Measurements from ENCODE around the gene SLAMF9. TPM values are rescaled to one million over a fixed set of nuclear protein-coding genes. Genes with fewer than 3 reads are reported as not detected.

The SLAMF9 gene
- total and polyA plus RNA-seq, 2 donors (not counting 3 experiments of a cell fraction or from before 2014, with no cell fraction given), result not detected

GRCh38 chr1:159973350-159973940 is 19.4 kb upstream of the SLAMF9 start:
- no peaks in the 10 kb centered on the region for H4K20me1 ChIP-seq (replicated peaks; ENCODE audit: control insufficient read depth, extremely low read depth, insufficient read depth, low read length)
- DNase-seq (ENCODE audit: low read depth, low spot score) (no peak), FAIRE-seq (no peak)
- no peak for TF ChIP-seq POLR2AphosphoS5 (IDR thresholded peaks at IDR 0.05; ENCODE audit: insufficient read depth, low read depth, low read length)
- no peak for TF ChIP-seq GATA2 (IDR thresholded peaks at IDR 0.05; ENCODE audit: insufficient read depth, insufficient read length, low read depth, low read length)
- TF ChIP-seq POLR2A (IDR thresholded peaks at IDR 0.05; ENCODE audit: low read depth, low read length), result no peak
- TF ChIP-seq JUN (IDR thresholded peaks at IDR 0.05; ENCODE audit: borderline replicate concordance, insufficient read depth, insufficient read length, low read depth), result no peak
- TF ChIP-seq, protein P1, sequence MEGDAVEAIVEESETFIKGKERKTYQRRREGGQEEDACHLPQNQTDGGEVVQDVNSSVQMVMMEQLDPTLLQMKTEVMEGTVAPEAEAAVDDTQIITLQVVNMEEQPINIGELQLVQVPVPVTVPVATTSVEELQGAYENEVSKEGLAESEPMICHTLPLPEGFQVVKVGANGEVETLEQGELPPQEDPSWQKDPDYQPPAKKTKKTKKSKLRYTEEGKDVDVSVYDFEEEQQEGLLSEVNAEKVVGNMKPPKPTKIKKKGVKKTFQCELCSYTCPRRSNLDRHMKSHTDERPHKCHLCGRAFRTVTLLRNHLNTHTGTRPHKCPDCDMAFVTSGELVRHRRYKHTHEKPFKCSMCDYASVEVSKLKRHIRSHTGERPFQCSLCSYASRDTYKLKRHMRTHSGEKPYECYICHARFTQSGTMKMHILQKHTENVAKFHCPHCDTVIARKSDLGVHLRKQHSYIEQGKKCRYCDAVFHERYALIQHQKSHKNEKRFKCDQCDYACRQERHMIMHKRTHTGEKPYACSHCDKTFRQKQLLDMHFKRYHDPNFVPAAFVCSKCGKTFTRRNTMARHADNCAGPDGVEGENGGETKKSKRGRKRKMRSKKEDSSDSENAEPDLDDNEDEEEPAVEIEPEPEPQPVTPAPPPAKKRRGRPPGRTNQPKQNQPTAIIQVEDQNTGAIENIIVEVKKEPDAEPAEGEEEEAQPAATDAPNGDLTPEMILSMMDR (IDR thresholded peaks at IDR 0.05; ENCODE audit: extremely low read depth in 1 of 2, insufficient read depth in 1 of 2, low read depth in 1 of 2, low read length in 2 of 2), result no peak
- TF ChIP-seq, protein P2, sequence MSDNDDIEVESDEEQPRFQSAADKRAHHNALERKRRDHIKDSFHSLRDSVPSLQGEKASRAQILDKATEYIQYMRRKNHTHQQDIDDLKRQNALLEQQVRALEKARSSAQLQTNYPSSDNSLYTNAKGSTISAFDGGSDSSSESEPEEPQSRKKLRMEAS (IDR thresholded peaks at IDR 0.05; ENCODE audit: insufficient read depth, insufficient read length), result no peak
- TF ChIP-seq EZH2 (IDR thresholded peaks at IDR 0.05; ENCODE audit: borderline replicate concordance, low read depth, low read length, severe bottlenecking), result no peak
- no peak for TF ChIP-seq FOS (IDR thresholded peaks at IDR 0.05; ENCODE audit: borderline replicate concordance, insufficient read depth, low read length)
- TF ChIP-seq MYC (IDR thresholded peaks at IDR 0.05; ENCODE audit: low read depth, low read length), result no peak
- no peak overlapping the region for H3K27ac ChIP-seq (ENCODE audit: insufficient read depth, low read depth, low read length)
- dilution Hi-C loops (cut with MboI; ENCODE audit: extremely low pct_ligation_motif_present, low sequenced_read_pairs) (no loop called here), intact Hi-C loops (cut with micrococcal nuclease) (no loop called here)
- POLR2A ChIA-PET, result no interaction called here
- H3K27me3 ChIP-seq (ENCODE audit: control insufficient read depth in 2 of 2, insufficient read depth in 2 of 2, low read length in 2 of 2), result peaks cover 9 to 24% of the 10 kb centered on the region in 2 experiments
- no peak overlapping the region for H3K9ac ChIP-seq (replicated peaks; ENCODE audit: extremely low read depth, insufficient read depth, low read length)
- H3K36me3 ChIP-seq (ENCODE audit: control insufficient read depth in 2 of 2, extremely low read depth in 1 of 2, insufficient read depth in 2 of 2, low read length in 2 of 2), result no peaks in the 10 kb centered on the region
- H3K79me2 ChIP-seq (ENCODE audit: control insufficient read depth, insufficient read depth, low read length), result no peaks in the 10 kb centered on the region
- CTCF ChIA-PET, result no interaction called here
- no peak overlapping the region for H3K4me2 ChIP-seq (ENCODE audit: insufficient read depth, low read length)
- H3K4me1 ChIP-seq (ENCODE audit: control insufficient read depth, extremely low read depth, insufficient read depth, low read length), result no peaks in the 10 kb centered on the region
- no peak overlapping the region for H3K4me3 ChIP-seq (replicated peaks in 1 of 3; ENCODE audit: insufficient read depth in 1 of 3, low read depth in 1 of 3, low read length in 3 of 3)
- BruUV-seq (replicated peaks), result no TSS peak
- no peaks in the 10 kb centered on the region for H3K9me3 ChIP-seq (replicated peaks; ENCODE audit: control insufficient read depth, insufficient read depth, low read length)
- H2AFZ ChIP-seq (ENCODE audit: low read depth, low read length), result no peak overlapping the region
- no peaks in the 10 kb centered on the region for H3K9me1 ChIP-seq (replicated peaks; ENCODE audit: control insufficient read depth, extremely low read depth, insufficient read depth, low read length)

Measured in endothelial cell of umbilical vein (primary cell).